ENCODE measurements around the gene LUC7L3.

Gene LUC7L3

GRCh38 chr17:50719144-50719923 lies at the start of gene LUC7L3:
LUC7L3 (plus strand) TSS chr17:50719603; CDS start chr17:50719733, 130 bp downstream.
- Histone ChIP-seq H3K9ac (ENCODE audit: low read length) (peak within 1 kb of the TSS; percentile 85), H4K20me1 (ENCODE audit: insufficient read depth, low read length) (0 out of 2 replicates have a peak, but pooled peaks cover 7% of the 10 kb centered on the region), H3K27me3 (ENCODE audit: insufficient read depth, low read length) (no peaks in the 10 kb centered on the region), H3F3A (ENCODE audit: insufficient read depth, low read length) (no peaks in the 10 kb centered on the region), H3K9me2 (ENCODE audit: low read depth, low read length) (no peaks in the 10 kb centered on the region), H3K4me3 (ENCODE audit: low read depth, low read length, poor library complexity, severe bottlenecking) (peak within 1 kb of the TSS; percentile 74), H3K4me2 (ENCODE audit: low read length) (peak within 1 kb of the TSS; percentile 87), H3K79me2 (ENCODE audit: insufficient read depth, low read length) (peaks cover 49% of the 10 kb centered on the region), H3K36me3 (ENCODE audit: insufficient read depth, low read length) (peaks cover 23% of the 10 kb centered on the region; the same call in 1 of the 2 replicates), H3K4me1 (ENCODE audit: insufficient read depth, low read length, severe bottlenecking) (peaks cover 35% of the 10 kb centered on the region), H3K9me3 (ENCODE audit: low read length) (no peaks in the 10 kb centered on the region), H2AFZ (ENCODE audit: low read length) (peak within 1 kb of the TSS; percentile 1; the same call in 1 of the 2 replicates), H3K27ac (ENCODE audit: low read depth, low read length, poor library complexity, severe bottlenecking) (peak within 1 kb of the TSS; percentile 79)
- TF ChIP-seq EZH2 (IDR thresholded peaks at IDR 0.05; ENCODE audit: borderline replicate concordance, low read length) (no peak), CTCF (IDR thresholded peaks at IDR 0.05; ENCODE audit: low read length) (no peak)

GRCh38 chr17:50672071-50672470 lies 47.3 kb upstream of the LUC7L3 start:
- Histone ChIP-seq H3K36me3 (ENCODE audit: insufficient read depth, low read length) (no peaks in the 10 kb centered on the region), H3K27ac (ENCODE audit: low read depth, low read length, poor library complexity, severe bottlenecking) (no peak overlapping the region), H3K27me3 (ENCODE audit: insufficient read depth, low read length) (0 out of 2 replicates have a peak, but pooled peaks cover 4% of the 10 kb centered on the region)

GRCh38 chr17:50672831-50673551 lies 46.4 kb upstream of the LUC7L3 start:
- Histone ChIP-seq H3K36me3 (ENCODE audit: insufficient read depth, low read length) (no peaks in the 10 kb centered on the region), H2AFZ (ENCODE audit: low read length) (no peak overlapping the region), H3F3A (ENCODE audit: insufficient read depth, low read length) (no peaks in the 10 kb centered on the region), H3K27me3 (ENCODE audit: insufficient read depth, low read length) (0 out of 2 replicates have a peak, but pooled peaks cover 4% of the 10 kb centered on the region), H3K9me2 (ENCODE audit: low read depth, low read length) (no peaks in the 10 kb centered on the region), H4K20me1 (ENCODE audit: insufficient read depth, low read length) (no peaks in the 10 kb centered on the region), H3K27ac (ENCODE audit: low read depth, low read length, poor library complexity, severe bottlenecking) (no peak overlapping the region), H3K9me3 (ENCODE audit: low read length) (no peaks in the 10 kb centered on the region), H3K4me3 (ENCODE audit: low read depth, low read length, poor library complexity, severe bottlenecking) (no peak overlapping the region), H3K4me2 (ENCODE audit: low read length) (no peak overlapping the region), H3K9ac (ENCODE audit: low read length) (no peak overlapping the region), H3K79me2 (ENCODE audit: insufficient read depth, low read length) (no peaks in the 10 kb centered on the region), H3K4me1 (ENCODE audit: insufficient read depth, low read length, severe bottlenecking) (no peaks in the 10 kb centered on the region)
- TF ChIP-seq CTCF (IDR thresholded peaks at IDR 0.05; ENCODE audit: low read length) (no peak), EZH2 (IDR thresholded peaks at IDR 0.05; ENCODE audit: borderline replicate concordance, low read length) (no peak)

More at GRCh38 chr17:50672071-50672470, 47.3 kb upstream of the LUC7L3 start:
- Histone ChIP-seq H3F3A (ENCODE audit: insufficient read depth, low read length) (no peaks in the 10 kb centered on the region), H3K4me3 (ENCODE audit: low read depth, low read length, poor library complexity, severe bottlenecking) (no peak overlapping the region), H3K4me2 (ENCODE audit: low read length) (no peak overlapping the region), H3K79me2 (ENCODE audit: insufficient read depth, low read length) (no peaks in the 10 kb centered on the region), H3K4me1 (ENCODE audit: insufficient read depth, low read length, severe bottlenecking) (no peaks in the 10 kb centered on the region), H3K9me2 (ENCODE audit: low read depth, low read length) (no peaks in the 10 kb centered on the region), H3K9me3 (ENCODE audit: low read length) (no peaks in the 10 kb centered on the region), H3K9ac (ENCODE audit: low read length) (no peak overlapping the region), H2AFZ (ENCODE audit: low read length) (no peak overlapping the region), H4K20me1 (ENCODE audit: insufficient read depth, low read length) (no peaks in the 10 kb centered on the region)
- TF ChIP-seq CTCF (IDR thresholded peaks at IDR 0.05; ENCODE audit: low read length), result no peak
- TF ChIP-seq EZH2 (IDR thresholded peaks at IDR 0.05; ENCODE audit: borderline replicate concordance, low read length), result no peak

All from OCI-LY1 (cell line).